ENCODE results near the gene RBM19.
"Not testable (repeated sequence)": the region's sequence is repeated elsewhere in the genome, so short reads cannot be mapped to it uniquely, and the experiment has no call there.

The RBM19 gene

GRCh38 chr12:113905829-113906228 is 60.3 kb downstream of the RBM19 start:
- DNase-seq (ENCODE audit: low spot score) = no peak

- no peak for DNase-seq (ENCODE audit: low spot score)
These were observed 62.7 kb downstream of the RBM19 start for GRCh38 chr12:113903381-113903863.

GRCh38 chr12:113901319-113901718 is 64.8 kb downstream of the RBM19 start:
- DNase-seq (ENCODE audit: low spot score) = not testable (repeated sequence)

GRCh38 chr12:113900716-113901115 is 65.4 kb downstream of the RBM19 start:
- DNase-seq (ENCODE audit: low spot score) = no peak

GRCh38 chr12:113899561-113900471 is 66.3 kb downstream of the RBM19 start:
- no peak for DNase-seq (ENCODE audit: low spot score)

GRCh38 chr12:113899042-113899560 is 67.0 kb downstream of the RBM19 start:
- DNase-seq (ENCODE audit: low spot score) = no peak

GRCh38 chr12:113898466-113898865 is 67.7 kb downstream of the RBM19 start:
- DNase-seq (ENCODE audit: low spot score) = no peak

GRCh38 chr12:113897406-113897805 is 68.7 kb downstream of the RBM19 start:
- no peak for DNase-seq (ENCODE audit: low spot score)

GRCh38 chr12:113896841-113897240 is 69.3 kb downstream of the RBM19 start:
- no peak for DNase-seq (ENCODE audit: low spot score)

- no peak for DNase-seq (ENCODE audit: low spot score)
These were observed 69.9 kb downstream of the RBM19 start for GRCh38 chr12:113896194-113896593.

- DNase-seq (ENCODE audit: low spot score) = no peak
These were observed 70.9 kb downstream of the RBM19 start for GRCh38 chr12:113895176-113895575.

GRCh38 chr12:113894697-113895096 is 71.4 kb downstream of the RBM19 start:
- DNase-seq (ENCODE audit: low spot score) = no peak

GRCh38 chr12:113893221-113893620 is 72.9 kb downstream of the RBM19 start:
- DNase-seq (ENCODE audit: low spot score) = no peak

- DNase-seq (ENCODE audit: low spot score) = no peak
These were observed 73.6 kb downstream of the RBM19 start for GRCh38 chr12:113892556-113892955.

- no peak for DNase-seq (ENCODE audit: low spot score)
These were observed 74.2 kb downstream of the RBM19 start for GRCh38 chr12:113891739-113892520.

- no peak for DNase-seq (ENCODE audit: low spot score)
These were observed 74.9 kb downstream of the RBM19 start for GRCh38 chr12:113891167-113891692.

- no peak for DNase-seq (ENCODE audit: low spot score)
These were observed 76.1 kb downstream of the RBM19 start for GRCh38 chr12:113889891-113890581.

GRCh38 chr12:113889076-113889475 is 77.0 kb downstream of the RBM19 start:
- DNase-seq (ENCODE audit: low spot score) = no peak

- no peak for DNase-seq (ENCODE audit: low spot score)
These were observed 77.7 kb downstream of the RBM19 start for GRCh38 chr12:113888435-113888834.

- no peak for DNase-seq (ENCODE audit: low spot score)
These were observed 78.2 kb downstream of the RBM19 start for GRCh38 chr12:113887906-113888305.

- no peak for DNase-seq (ENCODE audit: low spot score)
These were observed 79.4 kb downstream of the RBM19 start for GRCh38 chr12:113886721-113887120.

- no peak for DNase-seq (ENCODE audit: low spot score)
These were observed 81.7 kb downstream of the RBM19 start for GRCh38 chr12:113884392-113884791.
